OCI-LY3 (cell line): Measurements from ENCODE around the gene GNGT2.

Source experiments
- CTCF ChIP-seq: fragments of 200-600, 300-600 bp; sonication (generic); IDR thresholded peaks from 2 replicates; pipeline ENCODE4 v1.5.1; 2014; ENCODE audit warnings: antibody characterized with exemption, low read length, low read depth
- EZH2phosphoT487 ChIP-seq: fragments of 200-600 bp; shearing (Covaris generic); IDR thresholded peaks from 2 replicates; pipeline ENCODE4 v1.6.1; 2018; ENCODE audit warnings: antibody characterized with exemption, mixed run types, low read depth

- no peak for TF ChIP-seq CTCF
- TF ChIP-seq EZH2phosphoT487 = no peak
Measured at GRCh38 chr17:49187301-49187700, 23.1 kb downstream of the GNGT2 start.
